ENCODE data around the gene BAIAP3. TPM values are rescaled to one million over a fixed set of nuclear protein-coding genes. Genes with fewer than 3 reads are reported as not detected.

Gene BAIAP3
- total RNA-seq, 1 donor from 2014 or later, result 8.4 TPM

- Histone ChIP-seq H3K27me3 (ENCODE audit: low read depth) (peaks cover 42% of the 10 kb centered on the region), H3K4me3 (no peak overlapping the region), H3K4me1 (peaks cover 10% of the 10 kb centered on the region), H3K27ac (no peak overlapping the region), H3K36me3 (no peaks in the 10 kb centered on the region), H3K9me3 (no peaks in the 10 kb centered on the region)
- DNase-seq (no peak), ATAC-seq (no peak)
- TF ChIP-seq CTCF (IDR thresholded peaks at IDR 0.05), result no peak
- intact Hi-C loops (cut with DNase I), result no loop called here
These were observed 34.2 kb upstream of the BAIAP3 start for GRCh38 chr16:1299012-1299867.

DNA sequence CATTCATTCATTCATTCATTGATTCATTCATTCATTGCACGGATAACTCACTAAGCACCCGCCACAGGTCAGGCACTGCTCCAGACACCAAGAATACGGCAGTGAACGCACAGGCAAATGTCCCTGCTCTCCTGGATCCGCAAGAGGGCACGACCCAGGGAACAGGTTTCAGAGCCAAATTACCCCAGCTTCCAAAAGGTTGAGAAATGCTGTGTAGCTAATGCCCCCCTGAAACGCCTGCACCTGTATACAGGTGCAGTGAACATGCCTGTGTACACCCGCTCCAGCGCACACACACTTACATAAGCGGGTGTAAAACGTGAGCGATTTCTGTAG is 33.6 kb upstream of the BAIAP3 start:
- peaks cover 38% of the 10 kb centered on the region for H3K27me3 ChIP-seq (ENCODE audit: low read depth)
- no peaks in the 10 kb centered on the region for H3K9me3 ChIP-seq
- ATAC-seq, result no peak
- H3K27ac ChIP-seq, result no peak overlapping the region
- no peak overlapping the region for H3K4me3 ChIP-seq
- no peak for DNase-seq
- H3K4me1 ChIP-seq, result peaks cover 10% of the 10 kb centered on the region
- intact Hi-C loops (cut with DNase I), result no loop called here
- H3K36me3 ChIP-seq, result no peaks in the 10 kb centered on the region
- no peak for TF ChIP-seq CTCF (IDR thresholded peaks at IDR 0.05)

GRCh38 chr16:1300664-1301476 is 32.6 kb upstream of the BAIAP3 start:
- no peaks in the 10 kb centered on the region for H3K9me3 ChIP-seq
- peak; percentile 83 to 88 for ATAC-seq
- intact Hi-C loops (cut with DNase I), result no loop called here
- no peaks in the 10 kb centered on the region for H3K36me3 ChIP-seq
- no peak overlapping the region for H3K27ac ChIP-seq
- peaks cover 38% of the 10 kb centered on the region for H3K27me3 ChIP-seq (ENCODE audit: low read depth)
- peak; percentile 89 for TF ChIP-seq CTCF (IDR thresholded peaks at IDR 0.05)
- peak; percentile 84 for DNase-seq
- H3K4me3 ChIP-seq, result peak overlapping the region; percentile 28
- peaks cover 10% of the 10 kb centered on the region for H3K4me1 ChIP-seq

GRCh38 chr16:1301562-1301961 is 31.9 kb upstream of the BAIAP3 start:
- no peaks in the 10 kb centered on the region for H3K9me3 ChIP-seq
- DNase-seq (no peak), ATAC-seq (no peak)
- no peak for TF ChIP-seq CTCF (IDR thresholded peaks at IDR 0.05)
- H3K4me1 ChIP-seq, result peaks cover 10% of the 10 kb centered on the region
- intact Hi-C loops (cut with DNase I), result no loop called here
- peaks cover 35% of the 10 kb centered on the region for H3K27me3 ChIP-seq (ENCODE audit: low read depth)
- no peaks in the 10 kb centered on the region for H3K36me3 ChIP-seq
- H3K27ac ChIP-seq, result no peak overlapping the region
- H3K4me3 ChIP-seq, result no peak overlapping the region

- DNase-seq (no peak), ATAC-seq (no peak)
- Histone ChIP-seq H3K9me3 (no peaks in the 10 kb centered on the region), H3K36me3 (no peaks in the 10 kb centered on the region), H3K4me3 (no peak overlapping the region), H3K27ac (no peak overlapping the region), H3K4me1 (peaks cover 10% of the 10 kb centered on the region), H3K27me3 (ENCODE audit: low read depth) (peaks cover 7% of the 10 kb centered on the region)
- intact Hi-C loops (cut with DNase I), result no loop called here
- TF ChIP-seq CTCF (IDR thresholded peaks at IDR 0.05), result no peak
These were observed 27.6 kb upstream of the BAIAP3 start for GRCh38 chr16:1305823-1306222.
